ENCODE results near the gene GPR37.

Gene GPR37

GRCh38 chr7:124811341-124811740 is 45.7 kb upstream of the GPR37 start:
- Histone ChIP-seq H3K79me2 (ENCODE audit: insufficient read depth, low read length) (no peaks in the 10 kb centered on the region), H3K9me2 (ENCODE audit: low read depth, low read length) (no peaks in the 10 kb centered on the region), H3K4me1 (ENCODE audit: insufficient read depth, low read length, severe bottlenecking) (no peaks in the 10 kb centered on the region), H3K4me2 (ENCODE audit: low read length) (no peak overlapping the region), H3K4me3 (ENCODE audit: low read depth, low read length, poor library complexity, severe bottlenecking) (no peak overlapping the region), H4K20me1 (ENCODE audit: insufficient read depth, low read length) (no peaks in the 10 kb centered on the region), H3F3A (ENCODE audit: insufficient read depth, low read length) (no peaks in the 10 kb centered on the region), H3K27ac (ENCODE audit: low read depth, low read length, poor library complexity, severe bottlenecking) (no peak overlapping the region), H2AFZ (ENCODE audit: low read length) (no peak overlapping the region), H3K27me3 (ENCODE audit: insufficient read depth, low read length) (no peaks in the 10 kb centered on the region; the same call in 1 of the 2 replicates), H3K9me3 (ENCODE audit: low read length) (no peaks in the 10 kb centered on the region), H3K36me3 (ENCODE audit: insufficient read depth, low read length) (no peaks in the 10 kb centered on the region), H3K9ac (ENCODE audit: low read length) (no peak overlapping the region)
- TF ChIP-seq EZH2 (IDR thresholded peaks at IDR 0.05; ENCODE audit: borderline replicate concordance, low read length): no peak

- H3K9me2 ChIP-seq (ENCODE audit: low read depth, low read length): no peaks in the 10 kb centered on the region
- H3K79me2 ChIP-seq (ENCODE audit: insufficient read depth, low read length): no peaks in the 10 kb centered on the region
- H3F3A ChIP-seq (ENCODE audit: insufficient read depth, low read length): no peaks in the 10 kb centered on the region
- H3K36me3 ChIP-seq (ENCODE audit: insufficient read depth, low read length): no peaks in the 10 kb centered on the region
- TF ChIP-seq EZH2 (IDR thresholded peaks at IDR 0.05; ENCODE audit: borderline replicate concordance, low read length): no peak
- TF ChIP-seq CTCF (IDR thresholded peaks at IDR 0.05; ENCODE audit: low read length): no peak
- H3K4me2 ChIP-seq (ENCODE audit: low read length): no peak overlapping the region
- no peaks in the 10 kb centered on the region for H4K20me1 ChIP-seq (ENCODE audit: insufficient read depth, low read length)
- no peak overlapping the region for H3K27ac ChIP-seq (ENCODE audit: low read depth, low read length, poor library complexity, severe bottlenecking)
- no peak overlapping the region for H3K9ac ChIP-seq (ENCODE audit: low read length)
- no peaks in the 10 kb centered on the region for H3K9me3 ChIP-seq (ENCODE audit: low read length)
- H3K4me3 ChIP-seq (ENCODE audit: low read depth, low read length, poor library complexity, severe bottlenecking): no peak overlapping the region
- H3K27me3 ChIP-seq (ENCODE audit: insufficient read depth, low read length): no peaks in the 10 kb centered on the region; the same call in 1 of the 2 replicates
- H3K4me1 ChIP-seq (ENCODE audit: insufficient read depth, low read length, severe bottlenecking): no peaks in the 10 kb centered on the region
- H2AFZ ChIP-seq (ENCODE audit: low read length): no peak overlapping the region
Observed at GRCh38 chr7:124810605-124811004, 45.0 kb upstream of the GPR37 start.

- Histone ChIP-seq H2AFZ (ENCODE audit: low read length) (no peak overlapping the region), H3K27ac (ENCODE audit: low read depth, low read length, poor library complexity, severe bottlenecking) (no peak overlapping the region), H3K9ac (ENCODE audit: low read length) (no peak overlapping the region), H3K9me2 (ENCODE audit: low read depth, low read length) (no peaks in the 10 kb centered on the region), H3F3A (ENCODE audit: insufficient read depth, low read length) (no peaks in the 10 kb centered on the region), H4K20me1 (ENCODE audit: insufficient read depth, low read length) (no peaks in the 10 kb centered on the region), H3K9me3 (ENCODE audit: low read length) (no peaks in the 10 kb centered on the region), H3K36me3 (ENCODE audit: insufficient read depth, low read length) (no peaks in the 10 kb centered on the region), H3K4me1 (ENCODE audit: insufficient read depth, low read length, severe bottlenecking) (no peaks in the 10 kb centered on the region), H3K4me2 (ENCODE audit: low read length) (no peak overlapping the region), H3K4me3 (ENCODE audit: low read depth, low read length, poor library complexity, severe bottlenecking) (no peak overlapping the region), H3K27me3 (ENCODE audit: insufficient read depth, low read length) (no peaks in the 10 kb centered on the region; the same call in 1 of the 2 replicates), H3K79me2 (ENCODE audit: insufficient read depth, low read length) (no peaks in the 10 kb centered on the region)
- TF ChIP-seq CTCF (IDR thresholded peaks at IDR 0.05; ENCODE audit: low read length): no peak
- TF ChIP-seq EZH2 (IDR thresholded peaks at IDR 0.05; ENCODE audit: borderline replicate concordance, low read length): no peak
Observed at GRCh38 chr7:124808206-124808605, 42.6 kb upstream of the GPR37 start.

- no peak overlapping the region for H3K9ac ChIP-seq (ENCODE audit: low read length)
Observed at GRCh38 chr7:124801330-124801895, 35.8 kb upstream of the GPR37 start.

More at GRCh38 chr7:124801330-124801895, 35.8 kb upstream of the GPR37 start:
- H3K79me2 ChIP-seq (ENCODE audit: insufficient read depth, low read length): no peaks in the 10 kb centered on the region
- no peaks in the 10 kb centered on the region for H3K27me3 ChIP-seq (ENCODE audit: insufficient read depth, low read length)
- H3K9me3 ChIP-seq (ENCODE audit: low read length): no peaks in the 10 kb centered on the region
- no peak for TF ChIP-seq EZH2 (IDR thresholded peaks at IDR 0.05; ENCODE audit: borderline replicate concordance, low read length)
- TF ChIP-seq CTCF (IDR thresholded peaks at IDR 0.05; ENCODE audit: low read length): no peak
- no peaks in the 10 kb centered on the region for H4K20me1 ChIP-seq (ENCODE audit: insufficient read depth, low read length)
- no peak overlapping the region for H3K27ac ChIP-seq (ENCODE audit: low read depth, low read length, poor library complexity, severe bottlenecking)
- no peak overlapping the region for H2AFZ ChIP-seq (ENCODE audit: low read length)
- H3K4me3 ChIP-seq (ENCODE audit: low read depth, low read length, poor library complexity, severe bottlenecking): no peak overlapping the region
- H3K4me2 ChIP-seq (ENCODE audit: low read length): no peak overlapping the region
- H3K9me2 ChIP-seq (ENCODE audit: low read depth, low read length): no peaks in the 10 kb centered on the region
- H3K4me1 ChIP-seq (ENCODE audit: insufficient read depth, low read length, severe bottlenecking): no peaks in the 10 kb centered on the region
- H3F3A ChIP-seq (ENCODE audit: insufficient read depth, low read length): no peaks in the 10 kb centered on the region
- H3K36me3 ChIP-seq (ENCODE audit: insufficient read depth, low read length): no peaks in the 10 kb centered on the region

All from OCI-LY1 (cell line).